ENCODE results near the gene BCAS4.

GRCh38 chr20:50892394-50892793, 97.5 kb downstream of the BCAS4 start:
- TF ChIP-seq TCF12 (IDR thresholded peaks at IDR 0.05; ENCODE audit: low read depth): no peak
- TF ChIP-seq RAD21 (IDR thresholded peaks at IDR 0.05; ENCODE audit: low read depth): no peak
- no peak for TF ChIP-seq ZBTB7A (IDR thresholded peaks at IDR 0.05; ENCODE audit: low read depth)

Measured in Ishikawa (cell line).